Frontal cortex (tissue), 4 donors: Measurements from ENCODE around the gene ASPHD1. TPM values are rescaled to one million over a fixed set of nuclear protein-coding genes. Genes with fewer than 3 reads are reported as not detected.
"Not testable (repeated sequence)": the region's sequence is repeated elsewhere in the genome, so short reads cannot be mapped to it uniquely, and the experiment has no call there.

Experiments
- DNase-seq, 2 donors: peaks; one replicate each; pipeline ENCODE4 v3.0.0; 2012; ENCODE audit warnings: low spot score in 2 of 2
- FAIRE-seq: peaks from 2 replicates; lab custom pipeline; 2012; peaks lifted over from hg19 to GRCh38; lab: Jason Lieb, UNC
- total RNA-seq: library from RNA; depleted of rRNA; stranded (reverse); fragments of >200 nt; gene quantifications from one replicate; pipeline ENCODE4 v1.2.3, GENCODE V29; 2014
- donor health status: control.
- donor health status: control.
- donor health status: control.

Gene ASPHD1
- total RNA-seq, 1 donor from 2014 or later: 9.4 TPM

DNA sequence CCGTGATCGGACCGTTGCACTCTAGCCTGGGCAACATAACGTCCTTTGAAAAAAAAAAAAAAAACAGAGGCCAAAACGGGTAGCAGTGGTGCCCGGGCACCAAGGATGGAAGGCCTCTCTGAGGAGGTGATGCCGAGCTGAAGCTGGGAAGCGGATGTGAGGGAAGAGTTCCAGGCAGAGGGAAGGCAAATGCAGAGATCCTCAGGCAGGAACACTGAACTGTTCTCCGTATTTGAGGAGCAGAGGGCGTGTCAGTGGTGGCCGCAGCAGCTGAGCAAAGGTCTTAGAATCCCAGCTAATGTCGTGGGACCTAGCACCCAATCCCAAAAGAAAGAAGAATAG is 26.4 kb downstream of the ASPHD1 start:
- FAIRE-seq (no peak), DNase-seq (peak in 1 of 2 donors; percentile 51)

DNA sequence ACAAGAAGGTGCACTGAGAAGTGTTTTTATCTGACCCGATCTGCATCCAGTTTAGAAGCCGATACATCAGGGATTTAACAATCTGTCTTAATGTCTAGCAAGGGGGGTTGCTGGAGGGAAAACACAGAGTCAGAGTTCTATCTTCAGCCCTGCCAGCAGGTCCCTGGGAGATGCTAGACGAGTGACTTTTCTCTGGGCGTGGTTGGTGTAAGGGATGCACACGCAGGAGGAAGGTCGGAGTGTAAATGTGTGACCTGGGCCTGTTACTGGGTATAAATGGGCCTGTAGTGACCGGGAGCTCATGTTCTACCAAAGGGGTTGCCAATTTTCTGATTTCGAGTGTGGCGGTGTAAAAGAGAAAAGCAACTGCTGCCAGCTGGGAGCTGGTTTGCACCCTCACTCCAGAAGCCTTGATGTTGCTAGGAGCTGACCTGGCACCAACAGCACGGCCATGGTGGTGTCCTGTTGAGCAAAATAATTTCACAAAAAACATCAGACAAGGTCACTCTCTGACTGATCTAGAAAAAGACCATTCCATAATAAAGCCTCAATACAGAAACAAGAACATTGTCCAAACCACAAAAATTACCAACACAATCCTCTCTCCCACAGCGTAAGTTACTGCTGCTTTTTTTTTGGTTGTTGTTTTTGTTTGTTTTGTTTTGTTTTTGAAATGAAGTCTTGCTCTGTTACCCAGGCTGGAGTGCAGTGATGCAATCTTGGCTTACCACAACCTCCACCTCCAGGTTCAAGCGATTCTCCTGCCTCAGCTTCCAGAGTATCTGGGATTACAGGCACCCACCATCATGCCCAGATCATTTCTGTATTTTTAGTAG is 27.0 kb downstream of the ASPHD1 start:
- FAIRE-seq: no peak
- DNase-seq: no peak

DNA sequence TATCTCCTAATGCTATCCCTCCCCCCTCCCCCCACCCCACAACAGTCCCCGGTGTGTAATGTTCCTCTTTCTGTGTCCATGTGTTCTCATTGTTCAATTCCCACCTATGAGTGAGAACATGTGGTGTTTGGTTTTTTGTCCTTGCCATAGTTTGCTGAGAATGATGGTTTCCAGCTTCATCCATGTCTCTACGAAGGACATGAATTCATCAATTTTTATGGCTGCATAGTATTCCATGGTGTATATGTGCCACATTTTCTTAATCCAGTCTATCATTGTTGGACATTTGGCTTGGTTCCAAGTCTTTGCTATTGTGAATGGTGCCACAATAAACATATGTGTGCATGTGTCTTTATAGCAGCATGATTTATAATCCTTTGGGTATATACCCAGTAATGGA is 31.5 kb downstream of the ASPHD1 start:
- FAIRE-seq, DNase-seq: not testable (repeated sequence)

DNA sequence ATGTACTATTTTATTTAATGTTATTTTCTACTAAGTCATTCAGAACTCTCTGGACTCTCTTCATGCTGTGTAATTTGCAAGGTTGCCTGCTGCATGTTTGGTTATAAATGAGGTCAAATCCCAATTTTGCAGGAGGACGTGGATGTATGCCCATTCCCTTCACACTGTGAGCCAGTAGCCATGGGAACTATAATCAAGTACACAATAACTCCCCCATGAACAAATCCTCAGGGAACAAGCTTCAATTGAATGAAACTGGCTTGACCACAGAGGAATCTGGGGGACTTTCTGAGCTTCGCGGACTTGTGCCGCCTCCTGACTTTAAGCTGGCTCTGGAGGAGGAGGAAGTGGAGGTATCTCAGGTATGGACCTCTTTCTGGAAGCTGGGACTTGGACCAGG is 40.4 kb downstream of the ASPHD1 start:
- DNase-seq (no peak), FAIRE-seq (no peak)

DNA sequence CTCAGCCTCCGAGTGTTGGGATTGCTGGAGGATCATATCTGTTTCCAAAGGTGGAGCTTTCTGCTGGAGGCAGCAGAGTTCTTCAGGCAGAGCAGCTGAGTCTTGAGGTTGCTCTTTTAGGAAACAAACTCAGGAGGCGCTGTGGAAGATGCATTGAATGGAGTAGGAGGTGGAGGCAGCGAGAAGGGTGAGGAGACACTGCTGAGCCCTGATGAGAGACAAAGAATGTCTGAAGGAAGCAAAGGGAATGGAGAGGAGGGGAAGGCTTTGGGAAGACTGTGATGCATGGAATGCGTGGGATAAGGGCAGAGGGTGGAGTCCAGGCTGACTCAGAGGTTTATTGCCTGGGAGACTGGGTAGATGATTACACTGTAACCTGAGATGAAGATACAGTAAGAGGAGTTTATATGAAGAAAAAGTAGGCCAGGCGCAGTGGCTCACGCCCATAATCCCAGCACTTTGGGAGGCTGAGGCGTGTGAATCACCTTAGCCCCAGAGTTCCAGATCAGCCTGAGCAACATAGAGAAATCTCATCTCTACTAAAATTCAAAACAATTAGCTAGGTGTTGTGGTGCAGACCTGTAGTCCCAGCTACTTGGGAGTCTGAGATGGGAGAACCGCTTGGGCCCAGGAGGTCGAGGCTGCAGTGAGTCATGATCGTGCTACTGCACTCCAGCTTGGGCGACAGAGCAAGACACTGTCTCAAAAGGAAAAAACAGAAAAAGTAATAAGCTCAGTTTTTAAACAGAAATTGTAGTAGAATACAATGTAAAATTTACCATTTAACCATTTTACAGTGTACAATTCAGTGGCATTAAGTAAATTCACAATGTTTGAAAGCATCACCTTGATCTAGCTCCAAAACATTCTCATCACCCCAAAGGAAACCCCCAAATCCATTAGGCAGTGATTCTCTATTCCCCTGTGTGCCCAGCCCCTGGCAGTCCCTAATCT is 43.8 kb downstream of the ASPHD1 start:
- DNase-seq: no peak
- no peak for FAIRE-seq

DNA sequence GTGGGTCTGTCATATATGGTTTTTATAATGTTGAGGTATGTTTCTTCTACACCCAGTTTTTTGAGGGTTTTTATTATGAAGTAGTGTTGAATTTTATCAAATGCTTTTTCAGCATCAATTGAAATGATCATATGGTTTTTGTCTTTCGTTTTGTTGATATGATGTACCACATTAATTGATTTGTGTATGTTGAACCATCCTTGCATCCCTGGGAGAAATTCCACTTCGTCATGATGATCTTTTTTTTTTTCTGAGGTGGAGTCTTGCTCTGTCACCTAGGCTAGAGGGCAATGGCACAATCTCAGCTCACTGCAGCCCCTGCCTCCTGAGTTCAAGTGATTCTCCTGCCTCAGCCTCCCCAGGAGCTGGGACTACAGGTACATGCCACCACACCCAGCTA is 47.6 kb downstream of the ASPHD1 start:
- DNase-seq (no peak), FAIRE-seq (no peak)

DNA sequence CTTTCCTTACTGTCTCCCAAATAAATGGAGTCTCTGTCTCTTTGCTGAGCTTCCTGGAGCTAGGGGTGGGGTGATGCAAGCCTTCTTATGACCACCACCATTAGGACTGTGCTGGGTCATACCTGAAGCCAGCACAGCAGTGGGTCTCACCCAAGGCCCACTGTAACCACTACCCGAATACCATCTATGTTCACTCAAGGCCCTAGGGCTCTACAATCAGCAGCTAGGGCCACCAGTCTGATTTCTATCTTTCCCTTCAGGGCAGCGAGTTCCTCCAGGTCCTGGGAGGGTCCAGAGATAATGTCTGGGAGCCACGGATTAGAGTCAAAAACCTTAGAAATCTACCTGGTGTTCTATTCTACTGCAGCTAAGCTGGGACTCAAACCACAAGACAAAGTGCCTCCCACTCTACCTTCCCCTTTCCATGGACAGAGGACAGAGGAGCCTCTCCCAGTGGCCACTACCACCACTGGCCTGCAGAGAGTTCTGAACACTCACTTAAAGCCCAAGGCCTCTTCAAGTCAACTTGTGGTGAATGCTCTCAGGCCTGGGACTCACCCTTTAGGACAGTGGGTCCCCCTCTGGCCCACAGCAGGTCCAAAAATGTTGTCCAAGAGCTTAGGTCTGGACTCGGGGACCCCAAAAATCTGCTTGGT is 50.6 kb downstream of the ASPHD1 start:
- FAIRE-seq: no peak

DNA sequence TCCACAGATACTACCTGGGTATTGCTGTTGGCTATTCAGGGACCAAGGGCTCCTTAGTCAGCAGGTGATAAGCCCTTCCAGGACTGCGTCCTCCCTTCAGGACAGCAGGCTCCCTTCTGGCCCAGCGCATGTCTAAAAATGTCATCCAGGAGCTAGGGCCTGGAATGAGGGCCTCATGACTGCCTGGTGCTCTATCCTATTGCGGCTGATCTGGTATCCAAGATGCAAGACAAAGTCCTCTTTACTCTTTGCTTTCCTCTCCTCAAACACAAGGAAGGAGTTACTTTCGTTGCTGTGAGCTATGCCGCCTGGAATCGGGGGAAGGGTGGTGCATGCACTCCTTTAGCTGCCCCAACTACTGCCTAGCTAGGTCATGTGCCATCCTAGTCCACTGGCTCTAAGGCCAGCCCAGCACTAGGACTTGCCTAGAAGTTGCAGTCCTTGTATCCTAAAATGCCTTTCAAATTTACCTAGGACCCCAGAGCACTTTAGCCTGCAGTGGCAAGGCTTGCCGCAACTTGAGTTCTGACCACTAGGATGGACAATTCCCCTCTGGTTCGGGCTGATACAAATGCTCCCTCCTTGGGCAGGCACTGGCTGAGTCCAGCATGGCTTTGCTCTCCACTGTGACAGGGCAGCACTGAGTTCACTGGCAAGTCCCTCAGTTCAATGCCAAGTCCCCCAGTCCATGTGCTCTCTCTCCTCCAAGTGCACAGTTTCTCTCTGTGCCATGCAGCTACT is 51.5 kb downstream of the ASPHD1 start:
- DNase-seq (no peak), FAIRE-seq (no peak)

More for the DNA sequence above, 50.6 kb downstream of the ASPHD1 start:
- no peak for DNase-seq

Other genes starting within 250 kb of the ASPHD1 start
- gene SPN, start 237.2 kb upstream of the ASPHD1 start, total RNA-seq: under 0.01 TPM
- 2.9 TPM for gene QPRT, start 221.3 kb upstream of the ASPHD1 start, total RNA-seq
- 0.41 TPM for gene C16orf54, start 154.5 kb upstream of the ASPHD1 start, total RNA-seq
- gene ZG16, start 122.2 kb upstream of the ASPHD1 start, total RNA-seq: not detected
- 37.1 TPM for gene KIF22, start 109.7 kb upstream of the ASPHD1 start, total RNA-seq
- 373 TPM for gene MAZ, start 94.0 kb upstream of the ASPHD1 start, total RNA-seq
- gene PRRT2, start 88.3 kb upstream of the ASPHD1 start, total RNA-seq: 15.9 TPM
- 11.8 TPM for gene PAGR1, start 84.3 kb upstream of the ASPHD1 start, total RNA-seq
- gene MVP, start 80.0 kb upstream of the ASPHD1 start, total RNA-seq: 4.5 TPM
- gene CDIPT, start 37.3 kb upstream of the ASPHD1 start, total RNA-seq: 53.4 TPM
- 43.2 TPM for gene SEZ6L2, start 938 bp upstream of the ASPHD1 start, total RNA-seq
- 18.3 TPM for gene KCTD13, start 25.7 kb downstream of the ASPHD1 start, total RNA-seq
- 26.9 TPM for gene TMEM219, start 61.6 kb downstream of the ASPHD1 start, total RNA-seq
- gene TAOK2, start 73.4 kb downstream of the ASPHD1 start, total RNA-seq: 58.3 TPM
- gene HIRIP3, start 95.1 kb downstream of the ASPHD1 start, total RNA-seq: 12.6 TPM
- gene INO80E, start 95.8 kb downstream of the ASPHD1 start, total RNA-seq: 22.0 TPM
- 11.8 TPM for gene DOC2A, start 110.5 kb downstream of the ASPHD1 start, total RNA-seq
- gene C16orf92, start 122.7 kb downstream of the ASPHD1 start, total RNA-seq: not detected
- 10.2 TPM for gene TLCD3B, start 130.8 kb downstream of the ASPHD1 start, total RNA-seq
- 76.6 TPM for gene ALDOA, start 165.3 kb downstream of the ASPHD1 start, total RNA-seq
- 90.5 TPM for gene PPP4C, start 175.5 kb downstream of the ASPHD1 start, total RNA-seq
- 0.41 TPM for gene TBX6, start 191.4 kb downstream of the ASPHD1 start, total RNA-seq
- gene YPEL3, start 195.7 kb downstream of the ASPHD1 start, total RNA-seq: 18.8 TPM
- gene GDPD3, start 213.0 kb downstream of the ASPHD1 start, total RNA-seq: 1.2 TPM
- 17.5 TPM for gene MAPK3, start 222.7 kb downstream of the ASPHD1 start, total RNA-seq